ENCODE measurements around the gene GAB2. TPM values are rescaled to one million over a fixed set of nuclear protein-coding genes. Genes with fewer than 3 reads are reported as not detected.

The GAB2 gene
- total RNA-seq, 1 donor: 8.2 TPM

DNA sequence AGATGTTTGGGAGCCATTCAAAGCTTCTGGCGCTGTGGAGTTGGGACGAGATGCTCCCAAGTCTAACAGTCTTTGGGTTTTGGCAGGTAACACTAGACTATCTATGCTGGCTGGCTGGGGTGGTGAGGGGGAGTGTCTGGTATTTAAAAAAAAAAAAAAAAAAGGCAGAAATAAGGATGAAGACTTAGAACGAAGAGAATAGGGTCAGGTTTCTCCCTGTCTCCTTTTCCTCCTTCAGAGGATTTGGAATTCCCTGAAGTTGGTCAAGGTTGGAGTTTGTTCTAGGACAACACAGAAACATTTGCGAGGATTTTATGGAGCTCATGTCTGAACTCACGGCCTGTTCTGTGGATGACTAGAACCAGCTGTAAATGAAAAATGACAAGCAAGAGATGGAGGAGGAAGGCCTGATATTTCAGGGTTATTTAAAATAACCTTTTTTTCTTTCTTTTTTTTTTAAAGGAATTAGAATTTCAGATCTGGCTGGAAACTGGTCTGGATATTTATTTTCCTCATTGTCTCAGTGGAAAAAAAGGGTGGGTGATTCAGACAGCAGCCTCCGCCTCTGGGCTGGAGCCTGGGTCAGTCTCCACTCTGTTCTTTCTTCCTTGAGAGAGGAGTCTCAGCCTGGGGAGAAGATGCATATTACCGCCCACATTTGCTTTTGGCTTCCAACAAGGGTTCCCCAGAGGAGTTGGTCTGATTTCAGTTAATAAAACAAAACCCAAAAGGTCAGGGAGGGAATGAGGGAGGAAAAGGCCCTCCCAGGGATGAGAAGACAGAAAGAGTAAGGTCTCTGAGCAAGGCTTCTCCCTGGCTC, 148.8 kb downstream of the GAB2 start:
- TF ChIP-seq CTCF (IDR thresholded peaks at IDR 0.05; ENCODE audit: insufficient read depth, low read depth, low read length): no peak
- peak; percentile 21 for DNase-seq (ENCODE audit: low read depth)
- H3K4me3 ChIP-seq (ENCODE audit: low read depth, low read length): no peak overlapping the region

GRCh38 chr11:78266451-78266850, 151.2 kb downstream of the GAB2 start:
- no peak for DNase-seq (ENCODE audit: low read depth)
- H3K4me3 ChIP-seq (ENCODE audit: low read depth, low read length): no peak overlapping the region
- TF ChIP-seq CTCF (IDR thresholded peaks at IDR 0.05; ENCODE audit: insufficient read depth, low read depth, low read length): no peak

GRCh38 chr11:78265326-78265725, 152.3 kb downstream of the GAB2 start:
- DNase-seq (ENCODE audit: low read depth): peak; percentile 31
- TF ChIP-seq CTCF (IDR thresholded peaks at IDR 0.05; ENCODE audit: insufficient read depth, low read depth, low read length): no peak

DNA sequence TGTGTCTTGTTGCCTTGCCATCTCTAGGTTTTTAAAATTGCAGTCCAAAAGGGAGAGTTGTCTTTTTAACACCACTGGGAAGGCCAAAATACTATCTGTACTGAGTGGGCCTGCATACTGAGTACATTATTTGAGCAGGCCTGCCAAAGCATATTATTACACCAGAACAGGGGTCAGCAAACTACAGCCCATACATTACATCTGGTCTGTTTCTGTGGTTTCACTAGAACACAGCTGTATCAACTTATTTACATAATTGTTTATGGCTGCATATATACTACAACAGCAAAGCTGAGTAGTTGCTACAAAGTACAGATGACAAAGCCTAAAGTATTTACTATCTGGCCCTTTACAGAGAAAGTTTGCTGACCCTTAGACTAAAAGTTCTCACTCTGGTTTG, 154.9 kb downstream of the GAB2 start:
- no peak overlapping the region for H3K4me3 ChIP-seq (ENCODE audit: low read depth, low read length)
- no peak for TF ChIP-seq CTCF (IDR thresholded peaks at IDR 0.05; ENCODE audit: insufficient read depth, low read depth, low read length)
- peak; percentile 87 for DNase-seq (ENCODE audit: low read depth)

More at GRCh38 chr11:78265326-78265725, 152.3 kb downstream of the GAB2 start:
- no peak overlapping the region for H3K4me3 ChIP-seq (ENCODE audit: low read depth, low read length)

- no peak overlapping the region for H3K4me3 ChIP-seq (ENCODE audit: low read depth, low read length)
- DNase-seq (ENCODE audit: low read depth): no peak
- no peak for TF ChIP-seq CTCF (IDR thresholded peaks at IDR 0.05; ENCODE audit: insufficient read depth, low read depth, low read length)
Observed at GRCh38 chr11:78262238-78262637, 155.4 kb downstream of the GAB2 start.

DNA sequence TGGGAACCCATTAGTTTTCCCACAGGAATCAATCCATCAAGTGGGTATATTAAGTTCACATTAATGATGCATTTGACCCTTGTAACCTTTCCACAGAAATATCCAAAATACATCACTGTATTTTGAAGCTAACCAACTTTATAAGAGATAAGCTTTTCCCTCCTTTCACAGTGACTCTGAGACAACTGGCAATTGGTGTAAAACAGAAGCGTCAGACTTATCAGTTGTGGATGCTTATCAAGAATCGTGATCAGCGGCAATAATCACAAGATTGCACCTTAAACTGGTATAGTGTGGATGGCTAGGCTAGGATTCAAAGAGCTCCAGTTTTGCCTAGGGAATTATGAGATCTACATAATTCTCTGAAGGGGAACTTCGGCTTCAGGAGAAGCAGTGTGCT, 155.8 kb downstream of the GAB2 start:
- H3K4me3 ChIP-seq (ENCODE audit: low read depth, low read length): no peak overlapping the region
- DNase-seq (ENCODE audit: low read depth): no peak
- TF ChIP-seq CTCF (IDR thresholded peaks at IDR 0.05; ENCODE audit: insufficient read depth, low read depth, low read length): no peak

DNA sequence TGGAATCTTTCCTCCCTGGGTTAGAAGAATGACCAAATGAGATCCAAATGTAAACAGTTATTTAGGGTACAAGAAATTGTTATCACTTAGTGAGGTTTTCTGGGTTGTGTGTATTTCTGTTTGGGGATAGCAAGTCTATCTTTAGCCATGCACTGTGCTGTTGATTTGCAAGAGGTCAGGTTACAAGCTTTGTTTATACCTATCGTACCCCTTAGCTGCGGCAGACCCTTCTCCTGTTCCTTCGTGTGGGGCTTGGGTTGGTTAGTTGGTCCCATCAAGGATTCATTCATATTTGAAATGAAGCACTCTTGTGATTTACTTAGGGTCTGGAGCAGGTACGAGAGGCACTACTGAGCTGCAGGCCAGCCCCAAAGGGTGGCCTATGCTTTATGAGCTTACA, 156.3 kb downstream of the GAB2 start:
- no peak overlapping the region for H3K4me3 ChIP-seq (ENCODE audit: low read depth, low read length)
- TF ChIP-seq CTCF (IDR thresholded peaks at IDR 0.05; ENCODE audit: insufficient read depth, low read depth, low read length): no peak
- no peak for DNase-seq (ENCODE audit: low read depth)

Data from fibroblast of villous mesenchyme (primary cell).